Endothelial cell (in vitro differentiated cells): ENCODE measurements around the gene KCNK5. TPM values are rescaled to one million over a fixed set of nuclear protein-coding genes. Genes with fewer than 3 reads are reported as not detected.

Source experiments
- DNase-seq: peaks from one replicate; pipeline ENCODE4 v3.0.0; 2021; ENCODE audit warnings: low spot score
- H3K27ac Mint-ChIP-seq: one replicate; pipeline ENCODE4 v1.8.0; 2021; ENCODE audit warnings: mixed read lengths, inconsistent platforms; ENCODE audit not compliant: unreplicated experiment
- H3K27me3 Mint-ChIP-seq: one replicate; pipeline ENCODE4 v1.8.0; 2021; ENCODE audit warnings: mild to moderate bottlenecking, moderate library complexity, mixed read lengths, inconsistent platforms; ENCODE audit not compliant: unreplicated experiment
- H3K36me3 Mint-ChIP-seq: one replicate; pipeline ENCODE4 v1.8.0; 2021; ENCODE audit warnings: mild to moderate bottlenecking, low read depth, mixed read lengths, inconsistent platforms; ENCODE audit not compliant: unreplicated experiment
- H3K4me1 Mint-ChIP-seq: one replicate; pipeline ENCODE4 v1.8.0; 2021; ENCODE audit warnings: mild to moderate bottlenecking, mixed read lengths, inconsistent platforms; ENCODE audit not compliant: unreplicated experiment
- H3K4me3 Mint-ChIP-seq: one replicate; pipeline ENCODE4 v1.8.0; 2021; ENCODE audit warnings: mild to moderate bottlenecking, mixed read lengths, inconsistent platforms; ENCODE audit not compliant: unreplicated experiment
- H3K9me3 Mint-ChIP-seq: one replicate; pipeline ENCODE4 v1.8.0; 2021; ENCODE audit warnings: mixed read lengths, inconsistent platforms; ENCODE audit not compliant: unreplicated experiment
- total RNA-seq: library from RNA; stranded (reverse); fragmentation: NEBNext Ultra II Directional; extraction: Animal tissue kit (Norgen Biotek cat#: 25700); gene quantifications from one replicate; pipeline ENCODE4 v1.2.1, GENCODE V29; 2021; ENCODE audit not compliant: unreplicated experiment
- TF ChIP-seq, protein P1 (sequence below): fragments of 200-600 bp; sonication (generic); IDR thresholded peaks from one replicate; pipeline ENCODE4 v1.5.0; 2021; ENCODE audit warnings: antibody characterized with exemption; ENCODE audit not compliant: unreplicated experiment

The KCNK5 gene
- total RNA-seq, 1 donor from 2014 or later = 9.8 TPM

DNA sequence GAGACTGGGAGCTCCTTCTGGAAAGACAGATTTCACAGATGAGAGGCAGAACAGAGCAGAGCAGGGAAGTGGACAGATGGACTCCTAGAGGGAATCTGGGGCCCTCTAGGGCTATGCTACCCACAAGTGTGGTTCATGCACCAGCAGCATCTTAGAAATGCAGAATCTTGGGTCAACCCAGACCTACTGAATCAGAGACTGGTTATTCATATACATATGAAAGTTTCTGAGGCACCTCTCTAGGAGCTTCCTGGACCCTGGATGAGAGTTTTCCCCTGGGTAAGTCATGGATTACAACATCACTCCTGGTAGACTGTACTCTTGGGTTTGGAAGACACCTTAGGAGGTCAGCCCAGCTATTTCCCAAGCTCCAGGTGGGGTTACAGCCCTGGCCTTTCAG, 58.9 kb downstream of the KCNK5 start:
- Mint-ChIP-seq H3K36me3 (no peaks in the 10 kb centered on the region), H3K9me3 (no peaks in the 10 kb centered on the region), H3K27me3 (peaks cover 7% of the 10 kb centered on the region), H3K27ac (no peak overlapping the region), H3K4me1 (peaks cover 5% of the 10 kb centered on the region), H3K4me3 (no peak overlapping the region)
- no peak for DNase-seq
- TF ChIP-seq, protein P1, sequence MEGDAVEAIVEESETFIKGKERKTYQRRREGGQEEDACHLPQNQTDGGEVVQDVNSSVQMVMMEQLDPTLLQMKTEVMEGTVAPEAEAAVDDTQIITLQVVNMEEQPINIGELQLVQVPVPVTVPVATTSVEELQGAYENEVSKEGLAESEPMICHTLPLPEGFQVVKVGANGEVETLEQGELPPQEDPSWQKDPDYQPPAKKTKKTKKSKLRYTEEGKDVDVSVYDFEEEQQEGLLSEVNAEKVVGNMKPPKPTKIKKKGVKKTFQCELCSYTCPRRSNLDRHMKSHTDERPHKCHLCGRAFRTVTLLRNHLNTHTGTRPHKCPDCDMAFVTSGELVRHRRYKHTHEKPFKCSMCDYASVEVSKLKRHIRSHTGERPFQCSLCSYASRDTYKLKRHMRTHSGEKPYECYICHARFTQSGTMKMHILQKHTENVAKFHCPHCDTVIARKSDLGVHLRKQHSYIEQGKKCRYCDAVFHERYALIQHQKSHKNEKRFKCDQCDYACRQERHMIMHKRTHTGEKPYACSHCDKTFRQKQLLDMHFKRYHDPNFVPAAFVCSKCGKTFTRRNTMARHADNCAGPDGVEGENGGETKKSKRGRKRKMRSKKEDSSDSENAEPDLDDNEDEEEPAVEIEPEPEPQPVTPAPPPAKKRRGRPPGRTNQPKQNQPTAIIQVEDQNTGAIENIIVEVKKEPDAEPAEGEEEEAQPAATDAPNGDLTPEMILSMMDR = no peak

DNA sequence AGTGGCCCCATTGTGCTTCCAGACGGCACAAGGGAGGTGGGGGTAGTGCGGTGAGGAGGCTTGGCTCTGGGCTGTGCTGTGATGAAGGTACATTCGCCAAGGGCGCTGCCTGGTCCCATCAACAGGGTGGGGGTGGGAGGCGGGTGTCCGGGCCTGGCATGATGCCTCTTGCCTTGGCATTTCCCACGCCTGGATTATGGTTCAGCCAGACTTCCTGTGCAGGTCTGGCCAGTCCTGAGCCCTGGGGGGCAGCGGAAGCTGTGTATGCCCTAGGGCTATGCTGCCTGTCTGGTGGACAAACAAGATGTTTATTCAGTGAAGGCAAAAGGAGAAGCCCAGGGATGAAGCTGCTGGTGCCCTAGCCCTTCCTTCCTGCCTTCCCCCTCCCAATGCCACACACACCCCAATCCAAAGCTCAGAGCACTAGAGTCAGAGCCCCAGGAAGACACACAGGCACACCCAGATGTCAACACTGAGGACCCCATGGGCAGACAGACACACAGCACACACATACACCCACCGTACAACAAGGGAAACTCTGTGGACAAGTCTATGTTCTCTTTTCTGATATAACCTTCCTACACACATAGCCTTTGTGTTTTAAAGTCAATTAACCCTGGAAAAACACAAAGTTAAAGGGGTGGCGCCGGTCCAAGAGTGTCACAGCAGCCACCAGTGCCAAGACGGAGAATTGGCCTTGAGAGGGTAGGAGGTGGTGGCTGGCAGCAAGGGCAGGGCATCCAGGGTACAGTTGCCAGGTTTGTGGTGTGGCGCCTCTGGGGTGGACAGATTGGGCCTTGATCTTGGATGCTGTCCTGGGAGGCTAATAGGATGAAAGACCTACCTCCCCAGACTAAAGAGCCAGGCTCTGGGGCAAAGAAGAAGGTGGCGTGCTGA, 59.6 kb downstream of the KCNK5 start:
- Mint-ChIP-seq H3K4me3 (no peak overlapping the region), H3K27me3 (peaks cover 7% of the 10 kb centered on the region), H3K9me3 (no peaks in the 10 kb centered on the region), H3K36me3 (no peaks in the 10 kb centered on the region), H3K4me1 (peaks cover 5% of the 10 kb centered on the region), H3K27ac (no peak overlapping the region)
- TF ChIP-seq, protein P1 = no peak
- no peak for DNase-seq

DNA sequence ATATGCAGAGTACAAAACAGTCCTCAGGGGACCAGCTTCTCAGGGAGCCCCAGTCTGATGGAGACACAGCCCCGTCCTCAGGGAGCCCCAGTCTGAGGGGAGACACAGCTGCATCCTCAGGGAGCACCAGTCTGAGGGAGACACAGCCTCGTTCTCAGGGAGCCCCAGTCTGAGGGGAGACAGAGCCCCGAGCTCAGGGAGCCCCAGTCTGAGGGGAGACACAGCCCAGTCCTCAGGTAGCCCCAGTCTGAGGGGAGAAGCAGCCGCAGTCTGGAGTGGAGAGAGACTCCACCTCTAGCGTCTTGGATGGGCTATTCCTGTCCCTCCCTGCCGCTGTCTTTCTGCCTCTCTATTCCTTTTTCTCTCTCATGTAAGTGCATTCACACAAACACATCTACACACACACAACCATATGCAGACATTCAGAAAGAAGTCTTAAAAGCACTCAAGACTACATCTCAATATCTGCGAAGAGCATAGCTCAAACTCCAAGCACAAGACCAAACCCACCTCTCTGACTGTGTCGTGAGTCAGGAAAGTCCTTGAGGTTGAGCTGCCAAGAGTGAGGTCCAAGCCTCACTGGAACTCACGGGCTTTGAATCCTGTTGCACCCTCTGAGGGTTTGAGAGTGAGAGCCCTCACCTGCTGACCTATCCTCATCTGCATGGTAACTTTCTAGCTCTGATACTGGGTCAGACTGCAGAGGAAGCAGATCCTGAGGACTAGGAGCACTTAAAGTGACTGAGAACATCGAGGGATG, 61.2 kb downstream of the KCNK5 start:
- no peak overlapping the region for H3K4me3 Mint-ChIP-seq
- no peaks in the 10 kb centered on the region for H3K9me3 Mint-ChIP-seq
- peaks cover 5% of the 10 kb centered on the region for H3K4me1 Mint-ChIP-seq
- TF ChIP-seq, protein P1 = no peak
- no peak for DNase-seq
- no peaks in the 10 kb centered on the region for H3K36me3 Mint-ChIP-seq
- H3K27ac Mint-ChIP-seq = no peak overlapping the region
- H3K27me3 Mint-ChIP-seq = peaks cover 7% of the 10 kb centered on the region

DNA sequence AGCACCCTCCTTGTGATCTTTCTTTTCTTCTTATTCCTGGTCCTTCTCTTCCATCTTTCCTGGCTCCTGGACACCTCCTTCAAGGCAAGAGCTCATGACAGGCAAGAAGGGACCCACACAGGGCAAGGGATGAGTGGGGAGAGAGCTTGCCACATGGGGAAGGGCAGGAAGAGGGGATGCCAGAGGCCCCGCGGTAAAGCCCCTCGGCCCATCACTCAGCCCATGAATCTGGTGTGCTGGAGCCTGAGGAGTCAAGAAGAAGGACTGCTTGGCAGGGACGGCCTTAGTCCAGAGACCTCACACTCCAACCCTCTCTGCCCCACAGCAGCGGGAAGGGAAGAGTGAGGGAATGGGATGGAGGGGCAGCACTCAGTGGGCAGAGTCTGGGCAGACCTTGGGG, 62.0 kb downstream of the KCNK5 start:
- H3K4me1 Mint-ChIP-seq = peaks cover 5% of the 10 kb centered on the region
- TF ChIP-seq, protein P1 = no peak
- peaks cover 7% of the 10 kb centered on the region for H3K27me3 Mint-ChIP-seq
- no peak overlapping the region for H3K4me3 Mint-ChIP-seq
- no peak for DNase-seq
- H3K9me3 Mint-ChIP-seq = no peaks in the 10 kb centered on the region
- H3K36me3 Mint-ChIP-seq = no peaks in the 10 kb centered on the region
- no peak overlapping the region for H3K27ac Mint-ChIP-seq

DNA sequence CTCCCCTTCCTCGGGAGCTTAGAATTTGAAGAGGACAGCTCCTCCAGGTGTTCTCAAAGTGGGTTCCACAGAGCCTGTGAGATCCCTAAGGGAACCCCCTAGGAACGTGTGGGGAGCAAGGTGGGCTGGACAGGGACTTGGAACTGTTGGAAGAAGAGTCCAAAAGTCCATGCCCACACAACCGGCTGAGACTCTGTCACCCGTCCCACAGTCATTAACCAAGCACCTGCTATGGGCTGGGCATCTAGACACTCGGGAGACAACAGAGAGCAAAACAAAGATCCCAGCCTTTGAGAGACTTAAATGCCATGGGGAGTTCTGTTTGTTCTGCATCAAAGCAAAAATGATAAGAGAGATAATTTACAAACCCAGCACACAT, 62.4 kb downstream of the KCNK5 start:
- Mint-ChIP-seq H3K4me1 (peaks cover 5% of the 10 kb centered on the region), H3K27me3 (peaks cover 7% of the 10 kb centered on the region)

More for the DNA sequence above, 62.4 kb downstream of the KCNK5 start:
- H3K36me3 Mint-ChIP-seq = no peaks in the 10 kb centered on the region
- H3K27ac Mint-ChIP-seq = no peak overlapping the region
- DNase-seq = no peak
- H3K4me3 Mint-ChIP-seq = no peak overlapping the region
- no peaks in the 10 kb centered on the region for H3K9me3 Mint-ChIP-seq
- TF ChIP-seq, protein P1 = no peak
